HG03558 (cell line): ENCODE data around the gene AMPD2.
"Not testable (repeated sequence)": the region's sequence is repeated elsewhere in the genome, so short reads cannot be mapped to it uniquely, and the experiment has no call there.

ENCODE experiments used
- ATAC-seq: cut with Tn5 transposase; IDR thresholded peaks from one replicate; pipeline ENCODE4 v1.9.1; 2021; ENCODE audit warnings: moderate number of reproducible peaks; ENCODE audit not compliant: unreplicated experiment; ENCODE audit errors: extremely low read depth

Gene AMPD2

GRCh38 chr1:109669949-109670302 lies 50.3 kb downstream of the AMPD2 start:
- ATAC-seq = not testable (repeated sequence)

GRCh38 chr1:109671067-109671466 lies 51.4 kb downstream of the AMPD2 start:
- ATAC-seq = no peak

DNA sequence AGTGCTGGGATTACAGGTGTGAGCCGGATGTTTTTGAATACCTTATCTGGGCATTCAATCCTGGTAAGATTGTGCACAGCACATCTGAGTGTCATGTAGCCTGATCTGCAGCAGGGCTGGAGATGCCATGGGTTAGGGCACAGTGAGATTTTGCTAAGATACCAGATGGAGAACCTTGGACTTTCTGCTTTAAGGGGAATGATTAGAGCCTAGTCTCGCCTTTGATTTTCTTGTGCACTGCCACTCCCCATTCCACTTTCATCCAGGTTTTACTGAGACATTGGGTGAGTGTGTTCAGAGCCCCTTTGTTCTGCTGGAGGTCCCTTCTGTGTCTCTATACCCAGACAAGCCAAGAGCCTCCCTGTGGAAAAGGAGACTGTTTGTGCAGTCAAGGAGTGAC lies 54.2 kb downstream of the AMPD2 start:
- not testable (repeated sequence) for ATAC-seq

DNA sequence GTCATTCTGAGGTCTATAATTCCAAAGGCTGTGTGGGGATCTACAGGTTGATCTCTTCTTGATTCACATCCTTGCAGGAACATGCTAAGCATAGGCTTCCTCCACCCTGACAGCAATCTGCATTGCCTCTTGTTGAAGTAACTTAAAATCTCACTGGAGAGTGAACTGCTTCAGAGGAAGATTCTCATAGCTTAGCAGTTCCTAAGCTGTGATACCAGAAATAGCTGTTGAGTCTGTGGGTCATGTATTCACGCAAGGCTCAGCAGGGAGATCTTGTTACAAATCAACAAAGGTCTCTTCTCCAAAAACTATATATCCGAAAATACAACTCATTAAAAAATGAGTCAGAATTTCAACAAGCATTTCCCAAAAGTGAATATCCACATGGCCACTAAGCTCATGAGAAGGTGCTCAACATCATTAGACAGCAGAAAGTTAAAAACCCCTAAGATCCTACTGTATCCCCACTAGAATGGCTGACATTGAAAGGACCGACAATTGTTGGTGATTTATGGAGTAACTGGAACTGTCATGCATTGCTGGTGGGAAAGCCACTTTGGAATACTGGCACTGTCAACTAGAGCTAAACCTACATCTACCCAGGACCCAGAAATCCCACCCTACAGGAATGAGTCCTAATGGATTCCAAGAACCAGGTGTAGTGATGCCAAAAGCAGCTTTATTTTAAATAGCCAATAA lies 57.2 kb downstream of the AMPD2 start:
- ATAC-seq = not testable (repeated sequence)

- ATAC-seq = no peak
Measured at GRCh38 chr1:109677459-109677858, 57.8 kb downstream of the AMPD2 start.

DNA sequence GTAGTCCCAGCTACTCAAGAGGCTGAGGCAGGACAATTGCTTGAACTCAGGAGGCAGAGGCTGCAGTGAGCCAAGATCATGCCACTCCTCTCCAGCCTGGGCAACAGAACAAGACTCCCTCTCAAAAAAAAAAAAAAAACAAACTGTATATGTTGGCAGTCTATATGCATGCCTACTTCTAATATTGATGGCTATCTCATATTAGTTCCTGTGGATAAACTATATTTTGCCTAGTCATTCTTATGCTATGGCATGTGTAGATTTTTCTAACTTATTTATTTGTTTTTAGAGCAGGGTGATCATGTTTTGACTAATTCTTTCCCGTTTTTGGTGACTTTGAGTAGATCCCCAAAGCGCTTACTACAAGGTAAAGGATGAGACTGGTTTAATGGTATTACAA lies 59.0 kb downstream of the AMPD2 start:
- not testable (repeated sequence) for ATAC-seq
